Measurements from ENCODE around the gene GPR171.
"Not testable (repeated sequence)": the region's sequence is repeated elsewhere in the genome, so short reads cannot be mapped to it uniquely, and the experiment has no call there.

The GPR171 gene

GRCh38 chr3:151203051-151203420 lies at the start of gene GPR171:
GPR171 (minus strand) TSS chr3:151203216; CDS start chr3:151199386, 3,830 bp downstream.
- peak in 1 of 2 donors; percentile 72 for DNase-seq (ENCODE audit: low read depth in 1 of 2, low spot score in 1 of 2)

- DNase-seq (ENCODE audit: low read depth in 1 of 2, low spot score in 1 of 2), result no peak
Measured at GRCh38 chr3:151248772-151249337, 45.8 kb upstream of the GPR171 start.

GRCh38 chr3:151242006-151242405 lies 39.0 kb upstream of the GPR171 start:
- DNase-seq (ENCODE audit: low read depth in 1 of 2, low spot score in 1 of 2), result not testable (repeated sequence)

- no peak for DNase-seq (ENCODE audit: low read depth in 1 of 2, low spot score in 1 of 2)
Measured at GRCh38 chr3:151236736-151237135, 33.7 kb upstream of the GPR171 start.

GRCh38 chr3:151236316-151236715 lies 33.3 kb upstream of the GPR171 start:
- DNase-seq (ENCODE audit: low read depth in 1 of 2, low spot score in 1 of 2), result no peak

- DNase-seq (ENCODE audit: low read depth in 1 of 2, low spot score in 1 of 2), result no peak
Measured at GRCh38 chr3:151234825-151235224, 31.8 kb upstream of the GPR171 start.

GRCh38 chr3:151232991-151233390 lies 30.0 kb upstream of the GPR171 start:
- DNase-seq (ENCODE audit: low read depth in 1 of 2, low spot score in 1 of 2), result no peak

- not testable (repeated sequence) for DNase-seq (ENCODE audit: low read depth in 1 of 2, low spot score in 1 of 2)
Measured at GRCh38 chr3:151232403-151232802, 29.4 kb upstream of the GPR171 start.

GRCh38 chr3:151230646-151231045 lies 27.6 kb upstream of the GPR171 start:
- no peak for DNase-seq (ENCODE audit: low read depth in 1 of 2, low spot score in 1 of 2)

GRCh38 chr3:151228666-151229040 lies 25.6 kb upstream of the GPR171 start:
- no peak for DNase-seq (ENCODE audit: low read depth in 1 of 2, low spot score in 1 of 2)

GRCh38 chr3:151227807-151228665 lies 25.0 kb upstream of the GPR171 start:
- peak; percentile 55 to 81 for DNase-seq (ENCODE audit: low read depth in 1 of 2, low spot score in 1 of 2)

- DNase-seq (ENCODE audit: low read depth in 1 of 2, low spot score in 1 of 2), result no peak
Measured at GRCh38 chr3:151227266-151227806, 24.3 kb upstream of the GPR171 start.

GRCh38 chr3:151226825-151227224 lies 23.8 kb upstream of the GPR171 start:
- DNase-seq (ENCODE audit: low read depth in 1 of 2, low spot score in 1 of 2), result no peak

GRCh38 chr3:151226088-151226563 lies 23.1 kb upstream of the GPR171 start:
- no peak for DNase-seq (ENCODE audit: low read depth in 1 of 2, low spot score in 1 of 2)

GRCh38 chr3:151225040-151225975 lies 22.3 kb upstream of the GPR171 start:
- no peak for DNase-seq (ENCODE audit: low read depth in 1 of 2, low spot score in 1 of 2)

- DNase-seq (ENCODE audit: low read depth in 1 of 2, low spot score in 1 of 2), result no peak
Measured at GRCh38 chr3:151224268-151224866, 21.4 kb upstream of the GPR171 start.

GRCh38 chr3:151219056-151219455 lies 16.0 kb upstream of the GPR171 start:
- no peak for DNase-seq (ENCODE audit: low read depth in 1 of 2, low spot score in 1 of 2)

- no peak for DNase-seq (ENCODE audit: low read depth in 1 of 2, low spot score in 1 of 2)
Measured at GRCh38 chr3:151218136-151218535, 15.1 kb upstream of the GPR171 start.

- DNase-seq (ENCODE audit: low read depth in 1 of 2, low spot score in 1 of 2), result no peak
Measured at GRCh38 chr3:151216641-151217607, 13.9 kb upstream of the GPR171 start.

GRCh38 chr3:151214459-151214858 lies 11.4 kb upstream of the GPR171 start:
- DNase-seq (ENCODE audit: low read depth in 1 of 2, low spot score in 1 of 2), result no peak
